ENCODE data around the gene DUSP22. TPM values are rescaled to one million over a fixed set of nuclear protein-coding genes. Genes with fewer than 3 reads are reported as not detected.

Gene DUSP22
- total RNA-seq, 3 donors from 2014 or later = 27.5 to 80.6 (median 29.1) TPM

- no peak for DNase-seq
- TF ChIP-seq CTCF (IDR thresholded peaks at IDR 0.05) = no peak
- Histone ChIP-seq H3K4me3 (no peak overlapping the region), H3K9me3 (peaks cover 31% of the 10 kb centered on the region), H3K36me3 (ENCODE audit: low read depth) (no peaks in the 10 kb centered on the region), H3K4me1 (ENCODE audit: low read depth) (no peaks in the 10 kb centered on the region)
- ATAC-seq = peak; percentile 19
- intact Hi-C loops (cut with DNase I, micrococcal nuclease) = no loop called here
Observed at GRCh38 chr6:378958-379409, 86.7 kb downstream of the DUSP22 start.

GRCh38 chr6:379410-380181 is 87.3 kb downstream of the DUSP22 start:
- peak; percentile 35 for ATAC-seq

GRCh38 chr6:380234-381218 is 88.2 kb downstream of the DUSP22 start:
- no peak overlapping the region for H3K4me3 ChIP-seq
- H3K9me3 ChIP-seq = peaks cover 17% of the 10 kb centered on the region
- DNase-seq = no peak
- intact Hi-C loops (cut with DNase I, micrococcal nuclease) = no loop called here
- no peak for TF ChIP-seq CTCF (IDR thresholded peaks at IDR 0.05)
- H3K4me1 ChIP-seq (ENCODE audit: low read depth) = no peaks in the 10 kb centered on the region
- H3K36me3 ChIP-seq (ENCODE audit: low read depth) = no peaks in the 10 kb centered on the region
- ATAC-seq = no peak

More at GRCh38 chr6:379410-380181, 87.3 kb downstream of the DUSP22 start:
- H3K4me3 ChIP-seq = no peak overlapping the region
- DNase-seq = no peak
- no peak for TF ChIP-seq CTCF (IDR thresholded peaks at IDR 0.05)
- H3K9me3 ChIP-seq = peaks cover 25% of the 10 kb centered on the region
- no peaks in the 10 kb centered on the region for H3K36me3 ChIP-seq (ENCODE audit: low read depth)
- intact Hi-C loops (cut with DNase I, micrococcal nuclease) = no loop called here
- no peaks in the 10 kb centered on the region for H3K4me1 ChIP-seq (ENCODE audit: low read depth)

GRCh38 chr6:381742-382461 is 89.6 kb downstream of the DUSP22 start:
- no peak for TF ChIP-seq CTCF (IDR thresholded peaks at IDR 0.05)
- intact Hi-C loops (cut with DNase I, micrococcal nuclease) = no loop called here

More at GRCh38 chr6:381742-382461, 89.6 kb downstream of the DUSP22 start:
- Histone ChIP-seq H3K4me3 (no peak overlapping the region), H3K9me3 (peaks cover 17% of the 10 kb centered on the region), H3K36me3 (ENCODE audit: low read depth) (no peaks in the 10 kb centered on the region), H3K4me1 (ENCODE audit: low read depth) (no peaks in the 10 kb centered on the region)
- no peak for DNase-seq
- ATAC-seq = no peak

Data from mucosa of descending colon (tissue), 3 donors.